ENCODE data around the gene LTBP1. TPM values are rescaled to one million over a fixed set of nuclear protein-coding genes. Genes with fewer than 3 reads are reported as not detected.
A peak's percentile ranks its signal among the peaks of the same experiment; 100 is the strongest.

The LTBP1 gene
- total RNA-seq, 1 experiment from 2014 or later = 119 TPM

DNA sequence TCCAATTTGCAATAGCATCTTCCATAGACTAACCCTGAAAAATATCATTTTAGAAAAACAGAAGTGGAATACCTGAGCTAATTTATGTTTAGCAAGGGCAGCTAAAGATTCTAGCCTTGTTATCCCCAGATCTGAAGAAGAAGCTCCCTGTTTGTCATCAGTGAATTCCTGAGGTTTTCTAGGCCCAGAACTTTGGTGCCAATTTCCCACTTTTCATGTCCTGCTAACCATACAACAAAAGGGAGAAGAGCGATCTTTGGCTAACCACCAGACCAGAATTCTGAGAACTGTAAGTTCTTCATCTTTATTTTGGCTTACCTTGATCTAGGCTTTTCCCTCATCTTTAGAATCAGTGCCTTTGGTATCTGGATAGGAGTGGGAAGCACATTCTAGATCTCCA lies 478.4 kb downstream of the LTBP1 start:
- no peaks in the 10 kb centered on the region for H3K9me3 Mint-ChIP-seq (ENCODE audit: unreplicated experiment)
- intact Hi-C loops (cut with micrococcal nuclease) = no loop called here
- H3K27me3 Mint-ChIP-seq (ENCODE audit: insufficient read depth, unreplicated experiment) = no peaks in the 10 kb centered on the region
- TF ChIP-seq, protein P1, sequence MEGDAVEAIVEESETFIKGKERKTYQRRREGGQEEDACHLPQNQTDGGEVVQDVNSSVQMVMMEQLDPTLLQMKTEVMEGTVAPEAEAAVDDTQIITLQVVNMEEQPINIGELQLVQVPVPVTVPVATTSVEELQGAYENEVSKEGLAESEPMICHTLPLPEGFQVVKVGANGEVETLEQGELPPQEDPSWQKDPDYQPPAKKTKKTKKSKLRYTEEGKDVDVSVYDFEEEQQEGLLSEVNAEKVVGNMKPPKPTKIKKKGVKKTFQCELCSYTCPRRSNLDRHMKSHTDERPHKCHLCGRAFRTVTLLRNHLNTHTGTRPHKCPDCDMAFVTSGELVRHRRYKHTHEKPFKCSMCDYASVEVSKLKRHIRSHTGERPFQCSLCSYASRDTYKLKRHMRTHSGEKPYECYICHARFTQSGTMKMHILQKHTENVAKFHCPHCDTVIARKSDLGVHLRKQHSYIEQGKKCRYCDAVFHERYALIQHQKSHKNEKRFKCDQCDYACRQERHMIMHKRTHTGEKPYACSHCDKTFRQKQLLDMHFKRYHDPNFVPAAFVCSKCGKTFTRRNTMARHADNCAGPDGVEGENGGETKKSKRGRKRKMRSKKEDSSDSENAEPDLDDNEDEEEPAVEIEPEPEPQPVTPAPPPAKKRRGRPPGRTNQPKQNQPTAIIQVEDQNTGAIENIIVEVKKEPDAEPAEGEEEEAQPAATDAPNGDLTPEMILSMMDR (IDR thresholded peaks at IDR 0.05; ENCODE audit: unreplicated experiment) = no peak
- POLR2A ChIA-PET = no interaction called here
- no peaks in the 10 kb centered on the region for H3K36me3 Mint-ChIP-seq (ENCODE audit: insufficient read depth, unreplicated experiment)
- no peak overlapping the region for H3K4me3 Mint-ChIP-seq (ENCODE audit: unreplicated experiment)
- BruUV-seq (replicated peaks) = no TSS peak
- DNase-seq (ENCODE audit: unreplicated experiment) = no peak
- H3K4me1 Mint-ChIP-seq (ENCODE audit: insufficient read depth, unreplicated experiment) = peaks cover 12% of the 10 kb centered on the region
- CTCF ChIA-PET = interaction anchor here (0.5 to 1.2 kb wide), 5 partner anchors 13 to 793 kb away, joined by 3 to 4 read pairs (median 3); no protein-coding TSS in a partner anchor
- H3K27ac Mint-ChIP-seq (ENCODE audit: low read depth, unreplicated experiment) = no peak overlapping the region

DNA sequence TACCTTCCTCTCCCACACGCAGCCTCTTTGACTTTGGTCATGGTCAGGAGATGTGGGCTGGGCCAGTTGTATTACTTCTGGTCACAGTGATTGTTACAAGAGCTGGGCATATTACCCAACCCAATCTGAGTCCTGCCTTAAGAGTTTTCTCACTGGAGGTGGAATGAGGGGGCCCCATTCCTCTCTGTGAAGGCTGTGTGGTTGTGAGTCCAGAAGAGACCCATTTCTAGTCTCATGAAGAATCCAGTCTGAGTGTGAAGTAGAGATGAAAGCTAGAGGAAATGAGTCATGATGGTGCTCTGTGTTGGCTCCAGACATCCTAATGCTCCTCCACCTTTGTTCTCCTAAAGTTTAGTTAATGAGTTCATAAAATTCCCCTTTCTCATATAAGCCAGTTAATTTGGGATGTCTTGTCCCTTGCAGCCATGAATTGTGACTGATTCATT lies 478.9 kb downstream of the LTBP1 start:
- H3K27ac Mint-ChIP-seq (ENCODE audit: low read depth, unreplicated experiment) = no peak overlapping the region
- H3K9me3 Mint-ChIP-seq (ENCODE audit: unreplicated experiment) = no peaks in the 10 kb centered on the region
- H3K4me3 Mint-ChIP-seq (ENCODE audit: unreplicated experiment) = no peak overlapping the region
- no peaks in the 10 kb centered on the region for H3K36me3 Mint-ChIP-seq (ENCODE audit: insufficient read depth, unreplicated experiment)
- TF ChIP-seq, protein P1 (IDR thresholded peaks at IDR 0.05; ENCODE audit: unreplicated experiment) = no peak
- H3K4me1 Mint-ChIP-seq (ENCODE audit: insufficient read depth, unreplicated experiment) = peaks cover 12% of the 10 kb centered on the region
- POLR2A ChIA-PET = no interaction called here
- no TSS peak for BruUV-seq (replicated peaks)
- H3K27me3 Mint-ChIP-seq (ENCODE audit: insufficient read depth, unreplicated experiment) = no peaks in the 10 kb centered on the region
- intact Hi-C loops (cut with micrococcal nuclease) = no loop called here
- peak; percentile 24 for DNase-seq (ENCODE audit: unreplicated experiment)
- CTCF ChIA-PET = interaction anchor here (0.5 to 1.2 kb wide), 7 partner anchors 11 to 1762 kb away, joined by 3 to 4 read pairs (median 3); no protein-coding TSS in a partner anchor

DNA sequence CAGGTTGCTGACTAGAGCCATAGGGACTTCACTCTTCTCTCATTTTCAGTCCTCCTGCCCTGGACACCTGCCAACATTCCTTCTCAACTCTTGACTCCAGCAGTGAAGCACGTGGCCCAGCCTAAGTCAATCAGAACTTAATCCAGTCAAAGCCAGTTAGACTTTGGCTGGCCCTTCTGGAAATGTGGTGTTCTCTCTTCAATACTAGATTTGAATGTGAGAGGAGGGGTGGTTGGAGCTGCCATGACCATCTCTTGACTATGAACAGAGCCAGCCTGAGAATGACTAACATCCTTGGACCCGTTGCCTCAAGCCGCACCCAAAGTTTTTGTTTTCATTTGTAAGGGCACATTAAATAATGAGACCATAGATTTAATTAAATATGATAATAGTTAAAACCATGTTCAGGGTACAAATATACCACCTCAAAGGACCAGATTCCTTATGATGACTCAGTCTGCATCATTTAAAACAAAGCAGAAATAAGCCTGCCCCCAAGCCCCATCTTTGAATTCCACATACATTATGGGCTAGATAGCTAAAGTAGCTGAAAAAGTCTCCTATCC lies 480.0 kb downstream of the LTBP1 start:
- H3K9me3 Mint-ChIP-seq (ENCODE audit: unreplicated experiment) = no peaks in the 10 kb centered on the region
- CTCF ChIA-PET = interaction anchor here (0.6 to 0.8 kb wide), 3 partner anchors 15 to 483 kb away, joined by 3 read pairs; no protein-coding TSS in a partner anchor
- peaks cover 12% of the 10 kb centered on the region for H3K4me1 Mint-ChIP-seq (ENCODE audit: insufficient read depth, unreplicated experiment)

DNA sequence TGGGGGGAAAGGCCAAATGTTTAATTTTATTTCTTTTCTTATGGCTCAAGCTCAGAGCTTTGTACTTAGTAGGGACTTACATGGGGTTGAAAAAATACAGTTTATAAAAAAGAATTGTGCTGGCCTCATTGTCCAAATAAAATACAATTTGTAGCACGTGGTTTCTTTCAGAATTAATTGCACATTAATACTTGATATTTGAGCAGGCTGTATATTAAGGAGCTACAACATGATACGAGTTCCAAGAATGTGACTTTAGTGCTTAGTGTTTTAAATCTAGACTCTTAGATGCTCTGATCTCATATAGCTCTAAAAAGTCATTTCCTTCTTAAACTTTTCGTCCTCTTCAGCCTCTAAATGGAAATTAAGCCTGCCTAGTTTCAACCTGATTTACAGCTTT lies 483.3 kb downstream of the LTBP1 start:
- no peak overlapping the region for H3K4me3 Mint-ChIP-seq (ENCODE audit: unreplicated experiment)
- no peak for DNase-seq (ENCODE audit: unreplicated experiment)
- H3K27me3 Mint-ChIP-seq (ENCODE audit: insufficient read depth, unreplicated experiment) = peaks cover 10% of the 10 kb centered on the region
- H3K4me1 Mint-ChIP-seq (ENCODE audit: insufficient read depth, unreplicated experiment) = peaks cover 12% of the 10 kb centered on the region
- no peaks in the 10 kb centered on the region for H3K9me3 Mint-ChIP-seq (ENCODE audit: unreplicated experiment)
- TF ChIP-seq, protein P1 (IDR thresholded peaks at IDR 0.05; ENCODE audit: unreplicated experiment) = no peak
- no peaks in the 10 kb centered on the region for H3K36me3 Mint-ChIP-seq (ENCODE audit: insufficient read depth, unreplicated experiment)
- ChIA-PET CTCF (interaction anchor here (0.6 to 1.4 kb wide), 6 partner anchors 10 to 525 kb away, joined by 3 to 4 read pairs (median 3); no protein-coding TSS in a partner anchor), POLR2A (interaction anchor here (0.7 kb wide), 1 partner anchor 119 kb away, joined by 3 read pairs; no protein-coding TSS in a partner anchor)
- H3K27ac Mint-ChIP-seq (ENCODE audit: low read depth, unreplicated experiment) = no peak overlapping the region
- BruUV-seq (replicated peaks) = no TSS peak
- intact Hi-C loops (cut with micrococcal nuclease) = no loop called here

More for the DNA sequence above, 480.0 kb downstream of the LTBP1 start:
- Mint-ChIP-seq H3K27ac (ENCODE audit: low read depth, unreplicated experiment) (no peak overlapping the region), H3K4me3 (ENCODE audit: unreplicated experiment) (no peak overlapping the region), H3K36me3 (ENCODE audit: insufficient read depth, unreplicated experiment) (no peaks in the 10 kb centered on the region), H3K27me3 (ENCODE audit: insufficient read depth, unreplicated experiment) (no peaks in the 10 kb centered on the region)
- intact Hi-C loops (cut with micrococcal nuclease) = no loop called here
- no TSS peak for BruUV-seq (replicated peaks)
- POLR2A ChIA-PET = no interaction called here
- TF ChIP-seq, protein P1 (IDR thresholded peaks at IDR 0.05; ENCODE audit: unreplicated experiment) = no peak
- DNase-seq (ENCODE audit: unreplicated experiment) = peak; percentile 78

Measured in MCF 10A (cell line).